GM21360 (cell line): Measurements from ENCODE around the gene RANGAP1.
A peak's percentile ranks its signal among the peaks of the same experiment; 100 is the strongest.

Experiments
- ATAC-seq: cut with Tn5 transposase; IDR thresholded peaks from one replicate; pipeline ENCODE4 v1.9.1; 2021; ENCODE audit warnings: mild to moderate bottlenecking, moderate library complexity; ENCODE audit not compliant: unreplicated experiment

The RANGAP1 gene

DNA sequence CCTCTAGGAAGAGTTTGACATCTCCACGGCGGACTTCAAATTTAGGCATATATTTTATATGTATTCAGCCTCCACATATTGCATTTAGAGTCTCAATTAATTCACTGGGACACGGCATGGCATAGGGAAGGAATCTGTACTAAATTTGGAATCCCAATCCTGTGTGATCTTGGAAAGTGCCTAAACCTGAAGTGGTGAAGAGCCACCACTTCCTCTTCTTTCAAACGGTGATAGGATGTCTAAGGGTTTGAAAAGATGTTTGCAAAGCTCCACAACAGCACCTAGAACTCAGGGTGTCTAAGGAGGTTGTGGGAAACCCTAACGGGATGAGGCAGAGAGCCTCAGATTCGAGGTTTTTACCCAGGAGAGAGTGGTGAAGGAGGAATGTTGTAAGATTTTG is 81.9 kb downstream of the RANGAP1 start:
- ATAC-seq: no peak

- ATAC-seq: no peak
Observed at GRCh38 chr22:41203118-41203517, 82.9 kb downstream of the RANGAP1 start.

DNA sequence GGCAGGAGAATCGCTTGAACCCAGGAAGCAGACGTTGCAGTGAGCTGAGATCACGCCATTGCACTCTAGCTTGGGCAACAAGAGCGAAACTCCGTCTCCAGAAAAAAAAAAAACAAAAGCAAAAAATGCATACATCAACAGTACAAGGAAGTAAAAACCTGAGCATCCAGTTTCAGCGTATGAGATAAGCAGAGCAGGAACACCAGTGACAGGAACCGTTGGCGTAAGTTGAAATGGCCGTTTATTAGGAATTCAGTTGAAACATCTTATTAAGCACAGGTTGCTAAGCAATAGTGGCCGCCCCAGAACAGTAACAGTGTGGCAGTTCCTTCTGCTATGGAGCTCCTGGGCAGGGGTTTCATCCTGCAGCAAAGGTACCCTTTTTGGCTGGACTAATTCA is 84.8 kb downstream of the RANGAP1 start:
- ATAC-seq: no peak

- no peak for ATAC-seq
Observed at GRCh38 chr22:41198027-41198580, 87.9 kb downstream of the RANGAP1 start.

DNA sequence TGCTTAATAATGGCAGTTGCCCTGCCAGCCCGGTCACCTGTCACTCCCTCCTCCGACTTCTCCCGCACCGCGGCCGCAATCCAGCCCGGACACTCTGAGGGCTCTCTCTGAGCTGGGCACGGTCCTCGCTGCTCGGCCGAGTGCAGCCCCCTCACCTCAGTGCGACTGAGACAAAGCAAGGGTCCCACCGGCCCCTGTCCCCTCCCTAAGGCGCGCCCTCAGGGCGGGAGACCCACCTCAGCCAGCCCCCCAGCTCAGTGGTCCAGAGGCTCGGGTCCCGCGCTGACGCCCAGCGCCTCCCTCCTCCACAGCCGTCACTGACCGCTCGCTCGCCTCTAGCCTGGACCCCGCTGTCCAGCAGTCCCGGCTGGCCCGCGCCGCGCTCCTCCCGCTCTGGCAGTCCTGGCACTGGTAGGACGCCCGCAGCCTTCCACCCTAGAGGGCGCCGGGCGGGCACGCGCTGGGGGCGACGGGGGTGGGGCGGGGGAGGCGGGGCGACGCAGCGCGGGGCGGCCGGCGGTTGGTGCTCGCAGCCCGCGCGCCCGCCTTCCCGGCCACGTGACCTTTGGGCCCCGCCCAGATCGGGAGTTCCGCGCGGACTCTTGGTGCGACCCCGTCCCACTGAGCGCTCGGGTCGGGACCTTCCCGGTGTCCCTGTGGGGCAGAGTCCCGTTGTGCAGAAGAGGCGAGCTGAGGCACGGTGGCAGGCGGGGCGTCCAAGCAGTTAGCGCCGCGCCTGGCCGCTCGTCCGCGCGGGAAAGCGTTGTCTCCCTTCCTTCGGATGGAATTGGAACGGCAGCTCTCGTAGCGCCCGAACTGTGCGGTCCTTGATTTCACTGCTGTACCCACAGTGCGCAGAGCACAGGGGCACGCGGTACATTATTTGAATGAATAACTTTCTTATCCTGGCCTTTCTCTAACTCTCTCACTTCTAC is 88.7 kb downstream of the RANGAP1 start:
- ATAC-seq: peak; percentile 73
